HCEC 1CT (cell line): ENCODE measurements around the gene PCSK6.
"Not testable (repeated sequence)": the region's sequence is repeated elsewhere in the genome, so short reads cannot be mapped to it uniquely, and the experiment has no call there.

Experiments used
- DNase-seq: peaks from one replicate; pipeline ENCODE4 v3.0.0-alpha.2; 2017

Gene PCSK6

GRCh38 chr15:101394654-101395053 lies 94.9 kb downstream of the PCSK6 start:
- DNase-seq, result no peak

GRCh38 chr15:101394056-101394630 lies 95.4 kb downstream of the PCSK6 start:
- no peak for DNase-seq

- no peak for DNase-seq
Observed at GRCh38 chr15:101393172-101393571, 96.3 kb downstream of the PCSK6 start.

- DNase-seq, result no peak
Observed at GRCh38 chr15:101391981-101392640, 97.4 kb downstream of the PCSK6 start.

- no peak for DNase-seq
Observed at GRCh38 chr15:101391431-101391830, 98.1 kb downstream of the PCSK6 start.

GRCh38 chr15:101390462-101390861 lies 99.0 kb downstream of the PCSK6 start:
- DNase-seq, result no peak

GRCh38 chr15:101390060-101390459 lies 99.4 kb downstream of the PCSK6 start:
- DNase-seq, result no peak

- no peak for DNase-seq
Observed at GRCh38 chr15:101389362-101389761, 100.1 kb downstream of the PCSK6 start.

GRCh38 chr15:101388046-101388445 lies 101.5 kb downstream of the PCSK6 start:
- DNase-seq, result no peak

GRCh38 chr15:101387574-101387973 lies 101.9 kb downstream of the PCSK6 start:
- no peak for DNase-seq

GRCh38 chr15:101386967-101387366 lies 102.5 kb downstream of the PCSK6 start:
- DNase-seq, result no peak

GRCh38 chr15:101386006-101386405 lies 103.5 kb downstream of the PCSK6 start:
- no peak for DNase-seq

GRCh38 chr15:101384276-101384675 lies 105.2 kb downstream of the PCSK6 start:
- DNase-seq, result no peak

- no peak for DNase-seq
Observed at GRCh38 chr15:101382544-101382943, 107.0 kb downstream of the PCSK6 start.

GRCh38 chr15:101381671-101382212 lies 107.8 kb downstream of the PCSK6 start:
- DNase-seq, result no peak

GRCh38 chr15:101380146-101380545 lies 109.4 kb downstream of the PCSK6 start:
- DNase-seq, result no peak

GRCh38 chr15:101379647-101380046 lies 109.9 kb downstream of the PCSK6 start:
- DNase-seq, result no peak

- no peak for DNase-seq
Observed at GRCh38 chr15:101378879-101379278, 110.6 kb downstream of the PCSK6 start.

GRCh38 chr15:101378171-101378755 lies 111.2 kb downstream of the PCSK6 start:
- DNase-seq, result no peak

GRCh38 chr15:101376615-101377395 lies 112.7 kb downstream of the PCSK6 start:
- no peak for DNase-seq

- DNase-seq, result not testable (repeated sequence)
Observed at GRCh38 chr15:101375006-101375405, 114.5 kb downstream of the PCSK6 start.

GRCh38 chr15:101374326-101374725 lies 115.2 kb downstream of the PCSK6 start:
- no peak for DNase-seq

GRCh38 chr15:101373577-101373976 lies 115.9 kb downstream of the PCSK6 start:
- no peak for DNase-seq
